GM19099 (cell line): Measurements from ENCODE around the gene PSMD2.

Experiments
- POLR2A ChIP-seq: IDR thresholded peaks from 3 replicates; pipeline ENCODE4 v1.6.1; 2011; ENCODE audit warnings: low read depth; ENCODE audit not compliant: insufficient read length; ENCODE audit errors: extremely low read depth

Gene PSMD2

DNA sequence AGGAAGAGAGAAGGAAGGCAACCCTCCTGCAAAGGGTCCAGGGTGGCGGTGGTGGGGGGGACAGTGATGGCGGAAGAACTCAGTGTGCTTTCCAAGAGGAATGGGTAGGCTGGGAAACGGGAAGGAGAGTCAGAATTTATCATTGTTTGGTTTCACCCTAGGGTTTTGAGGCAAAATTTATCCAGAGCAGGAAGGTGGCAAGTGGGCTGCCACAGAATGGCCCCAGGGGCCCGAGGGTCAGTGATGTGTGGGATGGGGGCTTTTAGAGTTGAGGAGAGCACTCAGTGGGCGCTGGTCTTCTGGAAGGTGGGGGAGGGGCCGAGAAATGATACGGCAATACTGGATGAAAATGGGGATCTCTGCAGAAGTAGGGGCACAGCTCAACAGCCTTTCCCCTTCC lies 38.9 kb downstream of the PSMD2 start:
- TF ChIP-seq POLR2A: no peak

DNA sequence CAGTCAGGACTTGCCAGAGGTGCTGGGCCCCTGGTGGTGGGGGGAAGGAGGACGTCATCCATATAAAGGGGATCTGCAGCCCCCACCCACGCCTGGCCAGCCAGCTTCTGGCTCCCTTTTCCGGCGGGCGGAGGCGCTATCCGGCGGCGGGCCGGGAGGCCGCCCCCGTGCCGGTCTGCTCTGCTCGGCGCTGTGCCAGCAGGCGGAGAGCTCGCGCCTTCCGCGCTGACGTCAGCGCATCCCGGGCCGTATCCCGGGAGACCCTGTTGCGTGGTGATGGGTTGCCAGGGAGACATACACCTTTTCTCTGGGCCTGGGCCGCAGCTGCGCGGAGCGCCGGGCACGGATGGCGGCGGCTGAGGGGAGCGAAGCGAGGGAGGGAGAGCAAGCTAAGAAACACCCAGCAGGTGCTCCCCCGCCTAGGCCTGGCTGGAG lies 39.5 kb downstream of the PSMD2 start:
- TF ChIP-seq POLR2A: no peak

DNA sequence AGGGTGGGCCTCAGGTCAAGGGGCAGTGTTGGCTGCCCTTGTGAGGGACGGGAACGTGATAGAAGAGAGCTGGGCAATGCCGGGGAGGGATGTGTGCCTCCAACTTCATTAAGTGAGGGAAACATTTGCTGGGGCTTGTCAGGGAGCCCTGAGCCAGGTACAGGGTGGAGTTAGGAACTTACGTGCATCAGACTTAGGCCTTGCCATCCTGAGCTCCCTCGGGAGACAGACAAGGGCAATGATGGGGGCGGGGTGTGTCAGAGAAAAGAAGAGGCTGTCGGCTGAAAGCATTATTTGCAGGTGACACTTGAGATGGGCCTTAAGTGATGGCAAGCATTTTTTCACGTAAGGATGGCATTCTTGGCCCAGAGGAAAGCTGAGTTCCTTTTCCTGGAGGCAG lies 40.0 kb downstream of the PSMD2 start:
- no peak for TF ChIP-seq POLR2A

DNA sequence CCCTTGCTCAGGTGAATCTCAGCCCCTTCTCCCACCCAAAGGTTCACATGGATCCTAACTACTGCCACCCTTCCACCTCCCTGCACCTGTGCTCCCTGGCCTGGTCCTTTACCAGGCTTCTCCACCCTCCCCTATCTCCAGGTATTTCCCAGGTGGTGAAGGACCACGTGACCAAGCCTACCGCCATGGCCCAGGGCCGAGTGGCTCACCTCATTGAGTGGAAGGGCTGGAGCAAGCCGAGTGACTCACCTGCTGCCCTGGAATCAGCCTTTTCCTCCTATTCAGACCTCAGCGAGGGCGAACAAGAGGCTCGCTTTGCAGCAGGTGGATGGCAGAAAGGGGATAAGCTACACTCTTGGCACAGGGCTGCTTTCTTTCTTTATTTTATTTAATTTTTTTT lies 42.9 kb downstream of the PSMD2 start:
- no peak for TF ChIP-seq POLR2A

DNA sequence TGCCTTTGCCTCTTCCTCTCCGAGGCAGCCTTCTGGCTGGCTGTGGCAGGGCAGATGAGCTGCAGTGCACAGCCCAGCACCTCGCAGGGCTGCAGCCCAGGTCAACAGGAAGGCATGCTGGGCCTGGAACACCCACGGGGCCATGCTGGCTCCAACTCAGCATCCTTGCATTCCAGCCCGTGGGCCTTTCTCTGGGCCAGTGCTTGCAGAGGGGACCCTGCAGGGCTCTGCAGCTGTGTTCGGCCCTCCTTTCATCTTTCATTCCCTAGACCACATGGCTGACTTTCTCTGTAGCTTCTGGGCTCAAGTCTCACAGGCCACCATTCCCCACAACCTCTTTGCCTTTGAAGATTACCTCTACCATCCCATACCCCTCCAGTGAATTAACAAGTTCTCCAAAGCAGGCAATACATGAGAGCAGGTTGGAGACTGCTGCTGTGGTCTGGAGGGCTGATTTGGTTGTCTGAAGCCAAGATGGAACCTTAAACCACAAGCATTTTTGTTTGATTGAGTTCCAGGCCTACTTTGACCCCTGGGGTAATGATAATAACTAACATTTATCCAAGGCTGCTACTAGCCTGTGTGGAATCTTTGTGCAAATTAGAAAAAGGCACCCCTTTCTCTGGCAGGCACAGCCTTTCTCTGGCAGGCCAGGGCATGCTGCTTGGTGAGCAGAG lies 44.3 kb downstream of the PSMD2 start:
- TF ChIP-seq POLR2A: no peak

DNA sequence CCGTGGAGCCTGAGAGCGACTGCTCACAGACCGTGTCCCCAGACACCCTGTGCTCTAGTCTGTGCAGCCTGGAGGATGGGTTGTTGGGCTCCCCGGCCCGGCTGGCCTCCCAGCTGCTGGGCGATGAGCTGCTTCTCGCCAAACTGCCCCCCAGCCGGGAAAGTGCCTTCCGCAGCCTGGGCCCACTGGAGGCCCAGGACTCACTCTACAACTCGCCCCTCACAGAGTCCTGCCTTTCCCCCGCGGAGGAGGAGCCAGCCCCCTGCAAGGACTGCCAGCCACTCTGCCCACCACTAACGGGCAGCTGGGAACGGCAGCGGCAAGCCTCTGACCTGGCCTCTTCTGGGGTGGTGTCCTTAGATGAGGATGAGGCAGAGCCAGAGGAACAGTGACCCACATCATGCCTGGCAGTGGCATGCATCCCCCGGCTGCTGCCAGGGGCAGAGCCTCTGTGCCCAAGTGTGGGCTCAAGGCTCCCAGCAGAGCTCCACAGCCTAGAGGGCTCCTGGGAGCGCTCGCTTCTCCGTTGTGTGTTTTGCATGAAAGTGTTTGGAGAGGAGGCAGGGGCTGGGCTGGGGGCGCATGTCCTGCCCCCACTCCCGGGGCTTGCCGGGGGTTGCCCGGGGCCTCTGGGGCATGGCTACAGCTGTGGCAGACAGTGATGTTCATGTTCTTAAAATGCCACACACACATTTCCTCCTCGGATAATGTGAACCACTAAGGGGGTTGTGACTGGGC lies 45.7 kb downstream of the PSMD2 start:
- TF ChIP-seq POLR2A: no peak

DNA sequence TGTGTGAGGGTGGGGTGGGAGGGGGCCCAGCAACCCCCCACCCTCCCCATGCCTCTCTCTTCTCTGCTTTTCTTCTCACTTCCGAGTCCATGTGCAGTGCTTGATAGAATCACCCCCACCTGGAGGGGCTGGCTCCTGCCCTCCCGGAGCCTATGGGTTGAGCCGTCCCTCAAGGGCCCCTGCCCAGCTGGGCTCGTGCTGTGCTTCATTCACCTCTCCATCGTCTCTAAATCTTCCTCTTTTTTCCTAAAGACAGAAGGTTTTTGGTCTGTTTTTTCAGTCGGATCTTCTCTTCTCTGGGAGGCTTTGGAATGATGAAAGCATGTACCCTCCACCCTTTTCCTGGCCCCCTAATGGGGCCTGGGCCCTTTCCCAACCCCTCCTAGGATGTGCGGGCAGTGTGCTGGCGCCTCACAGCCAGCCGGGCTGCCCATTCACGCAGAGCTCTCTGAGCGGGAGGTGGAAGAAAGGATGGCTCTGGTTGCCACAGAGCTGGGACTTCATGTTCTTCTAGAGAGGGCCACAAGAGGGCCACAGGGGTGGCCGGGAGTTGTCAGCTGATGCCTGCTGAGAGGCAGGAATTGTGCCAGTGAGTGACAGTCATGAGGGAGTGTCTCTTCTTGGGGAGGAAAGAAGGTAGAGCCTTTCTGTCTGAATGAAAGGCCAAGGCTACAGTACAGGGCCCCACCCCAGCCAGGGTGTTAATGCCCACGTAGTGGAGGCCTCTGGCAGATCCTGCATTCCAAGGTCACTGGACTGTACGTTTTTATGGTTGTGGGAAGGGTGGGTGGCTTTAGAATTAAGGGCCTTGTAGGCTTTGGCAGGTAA lies 46.5 kb downstream of the PSMD2 start:
- no peak for TF ChIP-seq POLR2A

DNA sequence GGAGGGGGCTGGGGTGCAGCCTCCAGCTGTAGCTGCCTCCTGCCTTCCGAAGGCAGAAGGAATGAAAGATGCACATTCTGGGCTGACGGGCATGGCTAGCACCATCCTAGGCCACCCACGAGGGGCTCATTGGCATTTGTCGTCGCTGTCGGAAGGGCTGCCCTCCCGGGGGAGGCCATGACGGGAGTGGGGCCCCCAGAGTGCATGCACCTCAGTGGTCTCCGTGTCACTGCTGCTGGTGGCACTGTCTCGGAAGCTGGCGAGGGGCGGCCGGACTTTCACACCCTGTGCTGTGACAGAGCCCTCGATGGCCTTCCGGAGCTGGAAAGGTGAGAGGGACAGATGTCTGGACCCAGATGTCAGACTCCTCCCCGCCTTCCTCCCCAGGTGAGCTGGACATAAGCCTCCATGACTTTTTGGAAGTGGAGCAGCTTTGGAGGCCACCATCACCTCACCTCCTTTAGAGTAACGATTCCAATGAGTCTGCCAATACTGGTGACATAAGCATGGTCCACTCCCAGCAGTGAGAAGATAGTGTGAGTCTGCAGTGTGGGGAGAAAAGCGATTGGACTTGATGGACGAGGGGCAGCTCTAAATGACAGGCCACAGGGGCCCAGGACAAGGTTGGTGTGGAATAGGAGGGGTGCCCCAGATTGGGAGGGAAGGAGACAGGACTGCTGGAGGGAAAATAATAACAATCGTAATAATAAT lies 47.6 kb downstream of the PSMD2 start:
- no peak for TF ChIP-seq POLR2A

DNA sequence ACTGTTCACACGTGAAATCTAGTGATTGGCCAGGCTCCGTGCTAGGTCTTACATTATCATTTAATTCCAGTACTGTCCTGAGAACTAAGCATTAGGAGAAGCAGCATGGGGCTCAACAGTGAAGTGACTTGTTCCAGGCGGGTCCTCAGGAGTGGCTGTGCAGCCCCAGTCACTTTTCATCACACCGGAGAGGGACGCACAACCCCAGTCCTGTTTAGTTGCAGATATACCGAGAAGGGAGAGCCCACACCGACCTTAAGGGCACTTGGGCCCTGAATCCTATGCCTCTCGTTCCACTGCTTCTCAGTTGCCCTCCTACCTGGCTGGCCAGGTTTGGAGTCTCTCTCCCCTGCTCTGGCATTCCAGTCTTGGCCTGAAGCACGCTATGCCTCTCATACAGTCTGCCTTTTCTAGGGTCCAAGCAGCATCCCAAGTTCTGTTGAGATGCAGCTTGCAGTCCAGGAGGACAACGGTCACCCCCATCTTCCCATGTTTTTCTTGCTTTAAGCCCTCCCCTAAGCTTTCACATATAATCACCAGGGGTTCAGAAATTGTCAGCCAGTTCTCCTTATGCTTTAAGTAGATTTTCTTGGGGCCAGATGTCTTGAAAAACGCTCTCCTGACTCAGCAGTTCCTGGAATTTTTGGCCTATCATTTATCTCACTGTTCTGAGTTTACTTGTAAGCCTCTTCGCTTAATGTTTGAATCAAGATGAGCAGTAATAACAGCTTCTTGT lies 48.4 kb downstream of the PSMD2 start:
- no peak for TF ChIP-seq POLR2A

DNA sequence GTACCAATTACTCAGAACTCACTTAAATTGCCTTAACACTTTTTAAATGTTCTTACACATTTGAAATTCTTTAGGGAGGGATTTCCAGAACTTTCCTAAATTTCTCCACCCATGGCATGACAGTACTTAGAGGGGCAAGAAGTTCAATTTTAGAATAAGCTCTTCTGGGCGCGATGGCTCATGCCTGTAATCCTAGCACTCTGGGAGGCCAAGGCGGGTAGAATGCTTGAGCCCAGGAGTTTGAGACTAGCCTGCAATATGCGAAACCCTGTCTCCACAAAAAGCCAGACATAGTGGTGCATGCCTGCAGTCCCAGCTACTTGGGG lies 49.0 kb downstream of the PSMD2 start:
- no peak for TF ChIP-seq POLR2A

DNA sequence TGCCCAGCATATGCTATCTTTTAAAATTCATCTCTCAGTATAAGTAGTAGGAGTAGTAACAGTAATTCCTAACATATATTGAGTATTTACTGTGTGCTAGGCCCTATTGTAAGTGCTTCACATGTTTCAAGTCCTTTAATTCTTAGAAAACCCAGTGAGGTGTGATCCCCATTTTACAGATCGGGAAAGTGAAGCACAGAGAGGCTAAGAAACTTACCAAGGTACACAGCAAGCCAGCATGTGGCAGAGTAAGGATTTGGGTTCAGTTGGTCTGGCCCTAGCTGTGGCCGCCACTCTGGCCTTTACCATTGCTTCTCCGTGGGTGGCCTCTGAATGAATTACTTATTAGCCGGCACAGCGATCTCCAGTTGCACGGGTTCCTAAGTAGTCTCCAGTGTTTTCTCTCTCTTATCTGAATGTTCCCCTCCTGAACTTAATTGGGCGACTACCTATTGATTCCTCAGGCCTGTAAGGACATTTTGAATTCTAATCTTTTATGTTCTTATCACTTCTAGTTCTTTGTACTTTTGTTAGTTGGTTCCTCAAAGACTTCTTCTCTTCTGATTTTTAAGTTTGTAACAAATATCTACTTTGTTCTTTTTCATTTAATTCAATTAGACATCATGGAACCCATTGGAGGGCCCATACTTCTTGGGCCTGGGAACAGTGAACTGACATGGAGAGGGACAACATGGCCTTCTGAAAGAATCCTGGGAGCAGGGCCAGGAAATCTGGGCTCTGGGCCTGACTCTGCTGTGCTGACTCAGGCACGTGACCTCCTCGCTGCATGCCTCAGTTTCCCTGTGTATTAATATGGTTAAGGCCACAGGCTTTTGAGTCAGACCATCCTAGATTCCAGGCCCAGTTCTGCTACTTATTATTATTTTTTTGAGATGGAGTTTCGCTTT lies 50.8 kb downstream of the PSMD2 start:
- no peak for TF ChIP-seq POLR2A

DNA sequence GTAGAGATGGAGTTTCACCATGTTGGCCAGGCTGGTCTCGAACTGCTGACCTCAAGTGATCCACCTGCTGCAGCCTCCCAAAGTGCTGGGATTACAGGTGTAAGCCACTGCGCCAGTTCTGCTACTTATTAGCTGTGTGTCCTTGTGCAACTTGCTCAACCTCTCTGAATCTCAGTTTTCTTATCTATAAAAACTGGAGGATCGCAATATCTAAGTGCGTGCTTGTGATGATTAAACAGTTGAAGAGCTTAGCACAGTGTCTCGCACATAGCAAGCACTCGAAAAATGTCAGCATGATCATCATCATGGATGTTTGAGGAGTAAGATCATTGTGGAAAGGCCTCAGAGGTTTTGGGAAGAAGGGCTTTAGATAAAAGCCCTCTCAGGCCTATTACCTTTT lies 51.6 kb downstream of the PSMD2 start:
- no peak for TF ChIP-seq POLR2A

DNA sequence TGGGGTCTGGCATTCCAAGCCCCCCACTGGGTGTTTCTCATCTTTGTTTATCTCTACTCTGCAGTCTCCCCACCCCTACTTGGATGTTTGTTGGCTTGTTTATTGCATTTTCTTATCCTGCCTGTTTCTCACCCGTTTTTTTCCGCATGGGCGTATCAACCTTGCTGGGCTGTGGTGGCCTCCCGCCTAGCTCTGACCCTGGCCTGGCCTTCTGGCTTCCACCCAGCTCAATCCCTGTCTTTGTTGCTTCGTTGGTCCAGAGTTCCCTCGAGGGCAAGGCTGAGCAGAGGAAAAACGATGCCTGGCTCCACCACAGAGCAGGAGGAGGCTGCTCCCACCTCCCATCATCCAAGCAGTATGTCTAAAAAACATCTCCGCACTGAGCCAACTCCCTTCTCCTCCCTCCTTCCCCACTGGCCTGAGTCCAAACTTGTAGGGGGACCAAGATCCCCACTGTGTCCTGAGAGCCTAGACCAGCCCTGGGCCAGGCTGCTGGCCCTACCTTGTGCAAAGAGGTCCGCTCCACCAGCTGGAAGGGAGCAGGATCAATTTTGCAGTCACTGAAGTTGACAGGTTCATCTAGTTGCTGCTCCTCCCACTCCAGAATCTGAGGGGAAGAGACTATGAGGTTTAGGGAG lies 52.6 kb downstream of the PSMD2 start:
- TF ChIP-seq POLR2A: no peak
